Fibroblast of lung (primary cell): ENCODE results near the gene DSTYK. TPM values are rescaled to one million over a fixed set of nuclear protein-coding genes. Genes with fewer than 3 reads are reported as not detected.

ENCODE experiments used
- DNase-seq, 2 donors: peaks; one replicate each; pipeline versions ENCODE4 v3.0.0 to v3.0.0-alpha.2; 2010; ENCODE audit warnings: low read depth in 2 of 2
- H2AFZ ChIP-seq: 2 replicates; pipeline ENCODE4 v1.5.1; 2012; ENCODE audit warnings: low read length, control low read depth, inconsistent platforms
- H3K27ac ChIP-seq: 2 replicates; pipeline ENCODE4 v1.5.1; 2011; ENCODE audit warnings: low read length, control low read depth; ENCODE audit not compliant: insufficient read depth
- H3K27me3 ChIP-seq: 2 replicates; pipeline ENCODE4 v1.5.1; 2011; ENCODE audit warnings: mild to moderate bottlenecking, low read length; ENCODE audit not compliant: control insufficient read depth, insufficient read depth
- H3K36me3 ChIP-seq: 2 replicates; pipeline ENCODE4 v1.5.1; 2011; ENCODE audit warnings: low read length; ENCODE audit not compliant: control insufficient read depth, insufficient read depth
- H3K4me1 ChIP-seq: 2 replicates; pipeline ENCODE4 v1.5.1; 2011; ENCODE audit warnings: low read length; ENCODE audit not compliant: control insufficient read depth, insufficient read depth; ENCODE audit errors: extremely low read depth
- H3K4me2 ChIP-seq: 2 replicates; pipeline ENCODE4 v1.5.1; 2011; ENCODE audit warnings: low read length, control low read depth; ENCODE audit not compliant: insufficient read depth; ENCODE audit errors: extremely low read depth
- H3K4me3 ChIP-seq, 4 experiments: fragments of 200-600 bp in 1 of 4; sonication (generic) in 1 of 4; replicated peaks in 1 of 4; 2 replicates each; pipeline ENCODE4 v1.5.1; 2011 to 2016; ENCODE audit warnings: low read length in 4 of 4, low read depth in 3 of 4, mild to moderate bottlenecking in 3 of 4, control low read depth in 2 of 4, inconsistent platforms in 1 of 4, mixed read lengths in 1 of 4; ENCODE audit not compliant: insufficient read depth in 1 of 4; ENCODE audit errors: control extremely low read depth in 1 of 4
- H3K79me2 ChIP-seq: 2 replicates; pipeline ENCODE4 v1.5.1; 2012; ENCODE audit warnings: mild to moderate bottlenecking, low read length, inconsistent platforms; ENCODE audit not compliant: control insufficient read depth, insufficient read depth
- H3K9ac ChIP-seq: 2 replicates; pipeline ENCODE4 v1.5.1; 2011; ENCODE audit warnings: mild to moderate bottlenecking, low read length, control low read depth; ENCODE audit not compliant: insufficient read depth
- H3K9me3 ChIP-seq: 2 replicates; pipeline ENCODE4 v1.5.1; 2012; ENCODE audit warnings: low read depth, low read length; ENCODE audit not compliant: control insufficient read depth, insufficient read depth
- H4K20me1 ChIP-seq: 2 replicates; pipeline ENCODE4 v1.5.1; 2011; ENCODE audit warnings: low read length; ENCODE audit not compliant: control insufficient read depth, insufficient read depth; ENCODE audit errors: extremely low read depth
- CTCF ChIP-seq, 2 donors: IDR thresholded peaks in 1 of 2; conservative IDR thresholded peaks in 1 of 2; 1 replicate in 1 of 2; 2 replicates in 1 of 2; pipeline ENCODE4 v1.5.1; 2011 to 2012; ENCODE audit warnings: low read length in 2 of 2, control low read depth in 1 of 2, inconsistent platforms in 1 of 2, low read depth in 1 of 2, mild to moderate bottlenecking in 1 of 2
- EZH2 ChIP-seq: IDR thresholded peaks from 2 replicates; pipeline ENCODE4 v1.5.1; 2012; ENCODE audit warnings: low read length, control low read depth, mild to moderate bottlenecking; ENCODE audit errors: missing control alignments
- polyA plus RNA-seq, 2 donors: library from polyadenylated mRNA; depleted of rRNA in 1 of 2; stranded (reverse) in 1 of 2; unstranded in 1 of 2; fragments of >200 nt; gene quantifications; 2 replicates each; pipeline ENCODE4 v1.2.1, GENCODE V29; 2011 to 2012; ENCODE audit warnings: missing spikeins in 1 of 2
- total RNA-seq: library from RNA; depleted of rRNA; stranded (reverse); fragments of >200 nt; gene quantifications from 2 replicates; pipeline ENCODE4 v1.2.1, GENCODE V29; 2014

Gene DSTYK
- total and polyA plus RNA-seq, 2 donors (not counting 1 experiment from before 2014, with no cell fraction given), result 24.5 to 42.6 TPM

- H3K4me1 ChIP-seq, result peaks cover 2% of the 10 kb centered on the region
- no peaks in the 10 kb centered on the region for H4K20me1 ChIP-seq
- H3K36me3 ChIP-seq, result peaks cover 1% of the 10 kb centered on the region
- H3K79me2 ChIP-seq, result no peaks in the 10 kb centered on the region
- TF ChIP-seq EZH2, result no peak
- TF ChIP-seq CTCF (conservative IDR thresholded peaks at IDR 0.05 in 1 of 2, IDR thresholded peaks at IDR 0.05 in 1 of 2; ENCODE audit: low read depth in 1 of 2, low read length in 2 of 2), result no peak
- H3K4me2 ChIP-seq, result no peak overlapping the region
- H3K9me3 ChIP-seq, result no peaks in the 10 kb centered on the region
- H2AFZ ChIP-seq, result no peak overlapping the region
- H3K4me3 ChIP-seq, result no peak overlapping the region
- no peak overlapping the region for H3K27ac ChIP-seq
- DNase-seq, result no peak
- H3K27me3 ChIP-seq, result no peaks in the 10 kb centered on the region
- H3K9ac ChIP-seq, result no peak overlapping the region
Observed at GRCh38 chr1:205240569-205240968, 29.1 kb upstream of the DSTYK start.

GRCh38 chr1:205240118-205240517, 28.6 kb upstream of the DSTYK start:
- no peaks in the 10 kb centered on the region for H3K9me3 ChIP-seq
- H4K20me1 ChIP-seq, result no peaks in the 10 kb centered on the region
- H3K4me1 ChIP-seq, result peaks cover 2% of the 10 kb centered on the region
- DNase-seq, result peak in 1 of 2 donors; percentile 80
- H3K27ac ChIP-seq, result no peak overlapping the region
- no peaks in the 10 kb centered on the region for H3K79me2 ChIP-seq
- TF ChIP-seq EZH2 (no peak), CTCF (conservative IDR thresholded peaks at IDR 0.05 in 1 of 2, IDR thresholded peaks at IDR 0.05 in 1 of 2; ENCODE audit: low read depth in 1 of 2, low read length in 2 of 2) (no peak)
- no peaks in the 10 kb centered on the region for H3K27me3 ChIP-seq
- H3K4me3 ChIP-seq, result no peak overlapping the region
- no peak overlapping the region for H2AFZ ChIP-seq
- no peak overlapping the region for H3K4me2 ChIP-seq
- no peak overlapping the region for H3K9ac ChIP-seq
- H3K36me3 ChIP-seq, result peaks cover 1% of the 10 kb centered on the region

- Histone ChIP-seq H4K20me1 (no peaks in the 10 kb centered on the region), H3K9ac (no peak overlapping the region), H3K36me3 (peaks cover 1% of the 10 kb centered on the region), H3K27ac (no peak overlapping the region), H3K4me1 (peaks cover 2% of the 10 kb centered on the region), H2AFZ (no peak overlapping the region), H3K27me3 (no peaks in the 10 kb centered on the region), H3K9me3 (no peaks in the 10 kb centered on the region), H3K79me2 (no peaks in the 10 kb centered on the region), H3K4me3 (no peak overlapping the region), H3K4me2 (no peak overlapping the region)
- DNase-seq, result no peak
- TF ChIP-seq EZH2, result no peak
- TF ChIP-seq CTCF (conservative IDR thresholded peaks at IDR 0.05 in 1 of 2, IDR thresholded peaks at IDR 0.05 in 1 of 2; ENCODE audit: low read depth in 1 of 2, low read length in 2 of 2), result no peak
Observed at GRCh38 chr1:205239078-205239477, 27.6 kb upstream of the DSTYK start.
